ENCODE results near the gene SNRPD2.

The SNRPD2 gene

DNA sequence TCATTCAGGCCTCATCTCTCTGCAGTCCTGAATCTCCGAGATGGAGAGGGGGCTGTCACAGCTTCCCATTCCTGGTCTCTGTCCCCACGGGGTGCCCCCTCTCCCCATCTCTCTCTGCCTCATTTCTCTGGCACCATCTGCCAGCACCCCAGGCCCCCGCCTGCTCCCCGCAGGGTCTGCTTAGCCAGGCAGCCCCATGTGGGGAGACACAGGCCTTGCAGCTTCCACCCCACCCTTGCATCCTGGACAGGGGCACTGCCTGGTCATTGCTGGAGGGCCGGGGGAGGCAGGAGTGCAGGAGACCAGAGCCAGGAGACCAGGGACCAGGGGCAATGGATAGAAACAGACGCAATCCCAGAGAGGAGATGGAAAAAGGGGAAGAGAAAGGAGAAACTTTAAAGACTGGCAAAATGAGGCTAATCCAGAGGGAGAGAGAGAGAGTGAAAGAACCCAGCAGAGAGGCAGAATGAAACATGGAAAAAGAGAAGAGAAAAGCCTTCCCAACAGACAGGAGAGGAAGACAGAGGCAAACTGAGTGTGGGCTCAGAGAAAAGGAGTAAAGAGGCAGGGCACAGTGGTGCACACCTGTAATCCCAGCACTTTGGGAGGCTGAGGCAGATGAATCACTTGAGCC, 32.5 kb downstream of the SNRPD2 start:
- no peak for DNase-seq

GRCh38 chr19:45657520-45658167, 34.1 kb downstream of the SNRPD2 start:
- DNase-seq: no peak

- DNase-seq: no peak
Observed at GRCh38 chr19:45655073-45655472, 36.7 kb downstream of the SNRPD2 start.

DNA sequence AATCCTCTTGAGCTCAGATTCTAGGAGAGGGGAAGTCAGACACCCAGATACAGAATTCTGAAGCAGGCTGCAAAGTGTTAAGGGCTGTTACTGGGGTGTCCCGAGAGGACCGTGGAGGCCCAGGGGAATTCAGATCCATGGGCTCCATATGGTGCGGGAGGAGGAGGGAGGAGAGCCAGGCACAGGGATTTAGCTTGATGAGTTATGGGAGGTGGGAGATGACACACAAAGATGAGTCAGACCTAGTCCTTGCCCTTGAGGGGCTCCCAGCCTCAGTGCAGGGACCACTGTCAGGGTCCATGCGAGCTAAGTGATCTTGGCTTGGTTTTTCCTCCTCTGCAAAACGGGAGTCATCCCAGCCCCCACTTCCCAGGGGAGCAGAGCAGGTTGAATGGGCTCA, 38.1 kb downstream of the SNRPD2 start:
- DNase-seq: no peak

DNA sequence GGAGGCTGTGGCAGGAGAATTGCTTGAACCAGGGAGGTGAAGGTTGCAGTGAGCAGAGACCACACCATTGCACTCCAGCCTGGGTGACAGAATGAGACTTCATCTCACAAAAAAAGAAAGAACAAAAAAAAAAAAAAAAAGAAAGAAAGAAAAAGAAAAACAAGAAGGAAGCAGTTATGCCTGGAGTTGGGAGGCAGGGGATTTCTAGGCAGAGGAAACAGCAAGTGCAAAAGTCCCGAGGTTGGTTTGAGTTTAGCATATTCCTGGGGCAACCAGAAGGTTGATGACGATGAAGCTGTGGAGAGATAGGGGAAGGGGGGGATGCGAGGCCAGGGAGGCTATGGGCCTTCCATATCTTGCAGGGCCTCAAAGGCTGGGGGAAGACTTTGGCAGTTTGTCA, 41.0 kb downstream of the SNRPD2 start:
- DNase-seq: no peak

GRCh38 chr19:45646345-45646698, 45.4 kb downstream of the SNRPD2 start:
- no peak for DNase-seq

- peak; percentile 77 for DNase-seq
Observed at GRCh38 chr19:45645631-45646344, 46.0 kb downstream of the SNRPD2 start.

DNA sequence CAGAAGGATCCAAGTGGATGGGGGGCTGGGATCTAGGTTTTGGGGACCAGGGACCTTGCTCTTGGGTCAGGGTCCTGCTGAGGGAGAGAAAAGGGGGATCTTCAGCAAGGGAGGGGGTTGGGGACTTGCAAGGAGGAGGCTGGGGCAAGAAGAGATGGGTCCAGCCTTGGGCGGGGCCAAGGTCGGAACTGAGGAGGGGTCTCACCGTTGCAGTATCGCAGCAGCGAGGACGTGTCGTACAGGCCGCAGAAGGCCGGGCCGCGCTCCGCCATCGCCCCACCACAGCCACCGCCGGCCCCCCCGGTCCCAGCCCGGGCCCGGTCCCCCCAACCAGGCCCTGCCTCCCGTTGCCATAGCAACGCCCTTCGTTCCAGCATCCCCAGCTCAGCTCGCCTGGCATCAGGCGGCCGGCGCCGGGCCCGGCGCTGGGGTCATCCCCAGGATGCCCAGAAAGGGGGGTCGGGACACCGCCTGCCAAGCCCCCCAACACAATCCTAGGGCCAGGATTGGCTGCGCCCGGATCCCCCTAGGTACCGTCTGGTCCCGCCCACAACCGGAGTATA, 46.6 kb downstream of the SNRPD2 start:
- no peak for DNase-seq

DNA sequence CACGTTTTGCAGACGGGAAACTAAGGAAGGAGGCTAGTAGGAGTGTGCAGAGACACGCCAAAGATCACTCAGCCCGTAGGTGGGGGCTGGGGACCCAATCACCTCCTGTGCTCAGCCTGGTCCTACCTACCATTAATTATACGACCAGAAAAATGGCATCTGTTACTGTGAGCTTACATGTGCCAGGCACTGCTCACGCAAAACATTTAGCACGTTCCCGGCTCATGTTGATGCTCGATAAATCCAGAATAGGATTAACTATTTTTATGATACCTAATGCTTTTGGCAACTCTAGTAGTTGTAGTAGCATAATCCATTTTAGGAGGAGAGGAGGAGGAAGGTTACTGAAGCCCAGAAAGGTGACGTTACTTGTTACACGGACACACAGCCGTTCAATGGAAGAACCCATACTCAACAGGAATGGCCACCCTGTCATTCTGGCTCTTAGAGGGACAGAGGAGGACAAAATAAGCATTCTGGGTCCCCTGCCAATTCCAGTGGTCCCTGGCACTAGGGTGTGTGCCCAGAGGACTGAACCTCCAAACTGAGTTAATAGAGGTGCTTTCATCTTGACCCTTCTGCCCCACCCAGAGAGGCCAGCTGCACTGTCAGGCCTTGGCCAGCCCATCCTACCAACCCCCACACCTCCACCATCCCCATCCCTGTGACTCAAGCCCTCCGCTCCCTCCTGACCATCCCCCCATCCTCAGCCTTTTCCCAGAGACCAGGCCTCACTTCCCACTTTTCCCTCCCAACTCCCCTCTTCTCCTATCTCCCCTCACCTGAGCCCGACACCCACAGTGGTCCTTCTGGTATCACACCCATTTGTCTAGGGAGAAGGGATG, 47.6 kb downstream of the SNRPD2 start:
- DNase-seq: no peak

- DNase-seq: peak; percentile 79
Observed at GRCh38 chr19:45643024-45643926, 48.5 kb downstream of the SNRPD2 start.

- DNase-seq: peak; percentile 84
Observed at GRCh38 chr19:45641274-45642105, 50.3 kb downstream of the SNRPD2 start.

GRCh38 chr19:45640849-45641273, 50.9 kb downstream of the SNRPD2 start:
- no peak for DNase-seq

- peak; percentile 68 for DNase-seq
Observed at GRCh38 chr19:45638930-45639729, 52.6 kb downstream of the SNRPD2 start, which contains the start of gene EML2. Gene EML2, minus strand, starts transcription at chr19:45639397. Its CDS starts 21 bp downstream, at chr19:45639376.

DNA sequence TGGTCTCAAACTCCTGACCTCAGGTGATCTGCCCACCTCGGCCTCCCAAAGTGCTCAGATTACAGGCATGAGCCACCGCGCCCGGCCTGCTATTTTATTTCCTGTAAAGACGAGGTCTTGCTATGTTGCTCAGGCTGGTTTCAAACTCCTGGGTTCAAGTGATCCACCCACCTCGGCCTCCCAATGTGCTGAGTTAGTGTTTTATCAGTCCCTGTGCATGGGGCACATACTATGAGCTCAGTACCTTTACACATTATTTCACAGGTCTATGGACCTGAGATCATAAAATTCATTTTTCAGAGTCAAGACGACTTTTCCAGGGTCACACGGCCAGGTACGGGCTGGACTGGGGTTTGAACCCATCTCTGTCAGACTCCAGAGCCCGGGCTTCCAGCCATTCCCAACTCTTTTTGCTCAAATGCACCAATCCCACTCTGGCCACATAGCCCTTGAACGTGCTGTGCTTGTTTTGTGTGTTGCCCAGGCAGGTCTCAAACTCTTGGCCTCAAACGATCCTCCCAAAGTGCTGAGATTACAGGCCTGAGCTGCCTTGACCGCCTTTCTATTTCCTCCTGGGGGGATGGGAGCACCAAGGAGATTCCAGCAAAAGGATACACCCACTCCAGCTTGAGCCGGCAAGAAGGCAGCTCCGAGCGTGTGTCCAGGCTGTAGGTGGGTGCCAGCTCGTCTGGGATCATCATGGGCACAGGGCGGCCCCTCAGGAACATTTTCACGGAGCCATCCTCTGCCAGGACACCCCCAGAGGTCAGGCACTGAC, 53.7 kb downstream of the SNRPD2 start:
- no peak for DNase-seq

Data from right kidney (tissue), 1 donor.